Mesenchymal stem cell (in vitro differentiated cells and primary cell): Measurements from ENCODE around the gene DNAI4.
"Not testable (repeated sequence)": the region's sequence is repeated elsewhere in the genome, so short reads cannot be mapped to it uniquely, and the experiment has no call there.

Experiments
- DNase-seq: peaks from one replicate; pipeline ENCODE4 v3.0.0-alpha.2; 2013
- H2AFZ ChIP-seq: one replicate; pipeline ENCODE4 v1.6.1; 2013; ENCODE audit warnings: low read depth, mild to moderate bottlenecking, control low read depth, inconsistent platforms, low read length, moderate library complexity
- H2AK5ac ChIP-seq: 2 replicates; pipeline ENCODE4 v1.6.1; 2013; ENCODE audit warnings: low read length, moderate library complexity, mild to moderate bottlenecking, inconsistent platforms; ENCODE audit not compliant: severe bottlenecking
- H2BK120ac ChIP-seq: one replicate; pipeline ENCODE4 v1.6.1; 2013; ENCODE audit warnings: low read depth, mild to moderate bottlenecking, inconsistent platforms, low read length, moderate library complexity
- H2BK12ac ChIP-seq, 2 experiments: one replicate each; pipeline ENCODE4 v1.6.1; 2013; ENCODE audit warnings: inconsistent platforms in 2 of 2, low read length in 2 of 2, mild to moderate bottlenecking in 2 of 2, moderate library complexity in 2 of 2, control low read depth in 1 of 2
- H2BK15ac ChIP-seq: one replicate; pipeline ENCODE4 v1.6.1; 2013; ENCODE audit warnings: mild to moderate bottlenecking, low read depth, inconsistent platforms; ENCODE audit not compliant: poor library complexity, severe bottlenecking
- H2BK5ac ChIP-seq: 2 replicates; pipeline ENCODE4 v1.6.1; 2013; ENCODE audit warnings: low read depth, mild to moderate bottlenecking, low read length, control low read depth, inconsistent platforms; ENCODE audit not compliant: poor library complexity, severe bottlenecking
- H3K14ac ChIP-seq, 2 experiments: one replicate each; pipeline ENCODE4 v1.6.1; 2013; ENCODE audit warnings: inconsistent platforms in 2 of 2, low read length in 2 of 2, control low read depth in 1 of 2, mild to moderate bottlenecking in 1 of 2, moderate library complexity in 1 of 2
- H3K18ac ChIP-seq, 2 experiments: one replicate each; pipeline ENCODE4 v1.6.1; 2013; ENCODE audit warnings: inconsistent platforms in 2 of 2, low read length in 2 of 2, control low read depth in 1 of 2, low read depth in 1 of 2, mild to moderate bottlenecking in 1 of 2
- H3K23ac ChIP-seq, 2 experiments: one replicate each; pipeline ENCODE4 v1.6.1; 2013; ENCODE audit warnings: inconsistent platforms in 2 of 2, low read length in 2 of 2, mild to moderate bottlenecking in 2 of 2, moderate library complexity in 2 of 2, control low read depth in 1 of 2
- H3K27ac ChIP-seq: 2 replicates; pipeline ENCODE4 v1.5.1; 2013; ENCODE audit warnings: mild to moderate bottlenecking, moderate library complexity, low read length, control low read depth, inconsistent platforms; ENCODE audit not compliant: poor library complexity, severe bottlenecking
- H3K27me3 ChIP-seq, 2 experiments: 2 replicates each; pipeline versions ENCODE4 v1.6.1 to v1.7.0; 2013; ENCODE audit warnings: low read length in 2 of 2, mild to moderate bottlenecking in 2 of 2, moderate library complexity in 2 of 2, control low read depth in 1 of 2, inconsistent platforms in 1 of 2; ENCODE audit not compliant: control insufficient read depth in 1 of 2, insufficient read depth in 1 of 2
- H3K36me3 ChIP-seq, 2 experiments: 2 replicates each; pipeline versions ENCODE4 v1.6.1 to v1.7.0; 2013; ENCODE audit warnings: low read length in 2 of 2, control low read depth in 1 of 2, inconsistent platforms in 1 of 2, low read depth in 1 of 2, mild to moderate bottlenecking in 1 of 2; ENCODE audit not compliant: insufficient read depth in 2 of 2, control insufficient read depth in 1 of 2
- H3K4ac ChIP-seq, 2 experiments: one replicate each; pipeline ENCODE4 v1.6.1; 2013; ENCODE audit warnings: inconsistent platforms in 2 of 2, low read length in 2 of 2, mild to moderate bottlenecking in 2 of 2, moderate library complexity in 2 of 2, control low read depth in 1 of 2, low read depth in 1 of 2
- H3K4me1 ChIP-seq: 2 replicates; pipeline ENCODE4 v1.6.1; 2013; ENCODE audit warnings: low read depth, low read length, control low read depth; ENCODE audit not compliant: control insufficient read depth, insufficient read depth
- H3K4me2 ChIP-seq: 2 replicates; pipeline ENCODE4 v1.6.1; 2013; ENCODE audit warnings: low read length, mild to moderate bottlenecking, inconsistent platforms; ENCODE audit not compliant: poor library complexity, severe bottlenecking
- H3K4me3 ChIP-seq, 2 experiments: 2 replicates each; pipeline versions ENCODE4 v1.5.1 to v1.7.0; 2013; ENCODE audit warnings: low read length in 2 of 2, mild to moderate bottlenecking in 2 of 2, control low read depth in 1 of 2, low read depth in 1 of 2; ENCODE audit not compliant: insufficient read depth in 1 of 2
- H3K79me1 ChIP-seq: replicated peaks from 2 replicates; pipeline ENCODE4 v1.6.1; 2013; ENCODE audit warnings: mild to moderate bottlenecking, control low read depth, low read length, inconsistent platforms; ENCODE audit not compliant: poor library complexity, severe bottlenecking
- H3K9ac ChIP-seq: 2 replicates; pipeline ENCODE4 v1.7.0; 2013; ENCODE audit warnings: mild to moderate bottlenecking, low read length, moderate library complexity
- H3K9me3 ChIP-seq: 2 replicates; pipeline ENCODE4 v1.7.0; 2013; ENCODE audit warnings: mild to moderate bottlenecking, low read length; ENCODE audit not compliant: control insufficient read depth
- H4K8ac ChIP-seq: one replicate; pipeline ENCODE4 v1.6.1; 2013; ENCODE audit warnings: inconsistent platforms, mild to moderate bottlenecking, low read length, moderate library complexity
- H4K91ac ChIP-seq: one replicate; pipeline ENCODE4 v1.6.1; 2013; ENCODE audit warnings: mild to moderate bottlenecking, low read length, inconsistent platforms
- WGBS: methylation state at CpG from one replicate; pipeline ENCODE4 v1.1.7; 2013; ENCODE audit warnings: mixed read lengths; 5-methylcytosine and 5-hydroxymethylcytosine counted together

DNAI4 gene

GRCh38 chr1:66915203-66915602 lies 9.5 kb downstream of the DNAI4 start:
- no CpG with 5 or more reads among the region's 1 CpG for WGBS
- H2BK15ac ChIP-seq, H3K27me3 ChIP-seq: not testable (repeated sequence)

GRCh38 chr1:66893712-66894111 lies 30.9 kb downstream of the DNAI4 start:
- Histone ChIP-seq H3K79me1 (no peaks in the 10 kb centered on the region), H3K36me3 (peaks cover 0 to 4% of the 10 kb centered on the region in 2 experiments), H3K23ac (no peak overlapping the region), H3K27ac (no peak overlapping the region), H4K91ac (no peak overlapping the region), H3K9ac (no peak overlapping the region), H3K27me3 (no peaks in the 10 kb centered on the region), H2BK120ac (no peak overlapping the region), H3K9me3 (no peaks in the 10 kb centered on the region), H4K8ac (no peak overlapping the region), H3K18ac (no peak overlapping the region), H2BK15ac (no peak overlapping the region), H3K4me3 (no peak overlapping the region), H3K4ac (no peak overlapping the region), H3K4me1 (no peaks in the 10 kb centered on the region), H2AFZ (no peak overlapping the region), H3K4me2 (no peak overlapping the region), H3K14ac (no peak overlapping the region), H2BK5ac (no peak overlapping the region), H2BK12ac (no peak overlapping the region), H2AK5ac (no peak overlapping the region)
- WGBS = 87% methylated on average over 2 of the region's 3 CpGs
- DNase-seq = no peak

More at GRCh38 chr1:66915203-66915602, 9.5 kb downstream of the DNAI4 start:
- H3K9ac ChIP-seq, DNase-seq, H2BK12ac ChIP-seq, H4K91ac ChIP-seq, H3K23ac ChIP-seq, H2AFZ ChIP-seq, H2BK120ac ChIP-seq, H3K4ac ChIP-seq, H4K8ac ChIP-seq, H2BK5ac ChIP-seq, H3K9me3 ChIP-seq, H3K4me2 ChIP-seq, H3K36me3 ChIP-seq, H3K4me3 ChIP-seq, H2AK5ac ChIP-seq, H3K4me1 ChIP-seq, H3K18ac ChIP-seq, H3K27ac ChIP-seq, H3K14ac ChIP-seq: not testable (repeated sequence)
- H3K79me1 ChIP-seq = peaks cover 16% of the 10 kb centered on the region

- H3K9ac ChIP-seq = no peak overlapping the region
- WGBS = 100% methylated on average over 1 of the region's 1 CpG
Observed at GRCh38 chr1:66890621-66891020, 34.0 kb downstream of the DNAI4 start.

GRCh38 chr1:66889030-66889429 lies 35.6 kb downstream of the DNAI4 start:
- WGBS = 100% methylated on average over 1 of the region's 1 CpG

More at GRCh38 chr1:66890621-66891020, 34.0 kb downstream of the DNAI4 start:
- Histone ChIP-seq H3K9me3 (no peaks in the 10 kb centered on the region), H2BK5ac (no peak overlapping the region), H3K27me3 (no peaks in the 10 kb centered on the region), H4K8ac (no peak overlapping the region), H3K18ac (no peak overlapping the region), H3K36me3 (peaks cover 0 to 2% of the 10 kb centered on the region in 2 experiments), H4K91ac (no peak overlapping the region), H3K4me2 (no peak overlapping the region), H3K23ac (no peak overlapping the region), H2BK12ac (no peak overlapping the region), H2BK120ac (no peak overlapping the region), H3K79me1 (no peaks in the 10 kb centered on the region), H3K4me1 (no peaks in the 10 kb centered on the region), H2BK15ac (no peak overlapping the region), H2AFZ (no peak overlapping the region), H3K4me3 (no peak overlapping the region), H3K4ac (no peak overlapping the region), H2AK5ac (no peak overlapping the region), H3K27ac (no peak overlapping the region), H3K14ac (no peak overlapping the region)
- no peak for DNase-seq

More at GRCh38 chr1:66889030-66889429, 35.6 kb downstream of the DNAI4 start:
- Histone ChIP-seq H3K4me3 (no peak overlapping the region), H2BK5ac (no peak overlapping the region), H3K9me3 (no peaks in the 10 kb centered on the region), H3K9ac (no peak overlapping the region), H3K27ac (no peak overlapping the region), H3K27me3 (no peaks in the 10 kb centered on the region), H3K4me2 (no peak overlapping the region), H4K91ac (no peak overlapping the region), H2AK5ac (no peak overlapping the region), H3K79me1 (no peaks in the 10 kb centered on the region), H3K4ac (no peak overlapping the region), H2BK12ac (no peak overlapping the region), H2BK15ac (no peak overlapping the region), H3K14ac (no peak overlapping the region), H3K18ac (no peak overlapping the region), H4K8ac (no peak overlapping the region), H2AFZ (no peak overlapping the region), H3K4me1 (no peaks in the 10 kb centered on the region), H3K23ac (no peak overlapping the region), H3K36me3 (peaks cover 0 to 2% of the 10 kb centered on the region in 2 experiments), H2BK120ac (no peak overlapping the region)
- DNase-seq = no peak
